Gastroesophageal sphincter (tissue), 4 donors: ENCODE measurements around the gene BACH2. TPM values are rescaled to one million over a fixed set of nuclear protein-coding genes. Genes with fewer than 3 reads are reported as not detected.

Experiments used
- ATAC-seq: fragments of 150-250 bp; one replicate; pipeline ENCODE4 v1.9.1; 2016; ENCODE audit warnings: mild to moderate bottlenecking, moderate library complexity
- H3K27ac ChIP-seq, 4 donors: fragments of 200-600 bp; sonication (generic) in 3 of 4; 1 replicate in 3 of 4; 2 replicates in 1 of 4; pipeline ENCODE4 v1.5.1; 2016 to 2019
- H3K27me3 ChIP-seq: fragments of 200-600 bp; sonication (generic); one replicate; pipeline ENCODE4 v1.5.1; 2019
- H3K36me3 ChIP-seq, 2 donors: fragments of 200-600 bp; sonication (generic); one replicate each; pipeline ENCODE4 v1.5.1; 2019; ENCODE audit warnings: control low read depth in 1 of 2
- H3K4me1 ChIP-seq, 3 donors: fragments of 200-600 bp; sonication (generic); 1 replicate in 2 of 3; 2 replicates in 1 of 3; pipeline ENCODE4 v1.5.1; 2016 to 2019; ENCODE audit warnings: control low read depth in 2 of 3
- H3K4me3 ChIP-seq, 2 donors: fragments of 200-600 bp; sonication (generic); one replicate each; pipeline ENCODE4 v1.5.1; 2019; ENCODE audit warnings: mild to moderate bottlenecking in 1 of 2, moderate library complexity in 1 of 2
- H3K9me3 ChIP-seq, 3 donors: fragments of 200-600 bp; sonication (generic); one replicate each; pipeline ENCODE4 v1.5.1; 2017 to 2019; ENCODE audit warnings: control low read depth in 2 of 3
- CTCF ChIP-seq, 4 experiments: fragments of 200-600 bp in 2 of 4; fragments of 450-650 bp in 2 of 4; sonication (generic) in 1 of 4; IDR thresholded peaks; one replicate each; pipeline ENCODE4 v1.5.1; 2017 to 2019; ENCODE audit warnings: antibody characterized with exemption in 4 of 4, mild to moderate bottlenecking in 2 of 4, moderate library complexity in 2 of 4
- EP300 ChIP-seq: sonication (generic); formaldehyde crosslinking; IDR thresholded peaks from one replicate; pipeline ENCODE4 v1.6.1; 2017; ENCODE audit warnings: antibody characterized with exemption, mild to moderate bottlenecking
- POLR2A ChIP-seq, 2 donors: fragments of 450-650 bp; IDR thresholded peaks; one replicate each; pipeline ENCODE4 v1.6.1; 2017; ENCODE audit warnings: antibody characterized with exemption in 2 of 2, mild to moderate bottlenecking in 2 of 2, moderate library complexity in 1 of 2
- POLR2AphosphoS5 ChIP-seq: sonication (generic); formaldehyde crosslinking; IDR thresholded peaks from one replicate; pipeline ENCODE4 v1.6.1; 2017; ENCODE audit warnings: antibody characterized with exemption
- WGBS, 2 donors: methylation state at CpG; one replicate each; pipeline ENCODE4 v1.1.5; 2018; ENCODE audit warnings: low coverage in 1 of 2; 5-methylcytosine and 5-hydroxymethylcytosine counted together
- total RNA-seq, 4 donors: library from RNA; depleted of rRNA; stranded (reverse); fragments of >200 nt; gene quantifications; one replicate each; pipeline ENCODE4 v1.1.0, GENCODE V29; 2016

Gene BACH2
- total RNA-seq, 4 donors from 2014 or later, result 3.5 to 10.4 (median 3.9) TPM

- WGBS, 2 donors, result no CpG with 5 or more reads among the region's 2 CpGs
- Histone ChIP-seq H3K27ac (no peak overlapping the region), H3K27me3 (no peaks in the 10 kb centered on the region), H3K4me1 (peaks cover 0 to 12% (median 0%) of the 10 kb centered on the region in 3 donors), H3K9me3 (no peaks in the 10 kb centered on the region), H3K36me3 (no peaks in the 10 kb centered on the region), H3K4me3 (no peak overlapping the region)
- ATAC-seq, result no peak
- TF ChIP-seq POLR2AphosphoS5 (no peak), POLR2A (IDR thresholded peaks at IDR 0.05) (no peak), EP300 (no peak), CTCF (IDR thresholded peaks at IDR 0.05) (no peak)
Observed at GRCh38 chr6:89992818-89993217, 303.8 kb downstream of the BACH2 start.

- Histone ChIP-seq H3K27me3 (no peaks in the 10 kb centered on the region), H3K36me3 (no peaks in the 10 kb centered on the region), H3K4me1 (peaks cover 0 to 11% (median 0%) of the 10 kb centered on the region in 3 donors), H3K4me3 (no peak overlapping the region), H3K27ac (no peak overlapping the region), H3K9me3 (no peaks in the 10 kb centered on the region)
- WGBS, 2 donors, result 48 to 71% methylated on average over 3 to 4 of the region's 4 CpGs
- TF ChIP-seq EP300 (no peak), POLR2A (IDR thresholded peaks at IDR 0.05) (no peak), CTCF (IDR thresholded peaks at IDR 0.05) (no peak)
- ATAC-seq, result peak; percentile 38
Observed at GRCh38 chr6:89989742-89990141, 306.9 kb downstream of the BACH2 start.

DNA sequence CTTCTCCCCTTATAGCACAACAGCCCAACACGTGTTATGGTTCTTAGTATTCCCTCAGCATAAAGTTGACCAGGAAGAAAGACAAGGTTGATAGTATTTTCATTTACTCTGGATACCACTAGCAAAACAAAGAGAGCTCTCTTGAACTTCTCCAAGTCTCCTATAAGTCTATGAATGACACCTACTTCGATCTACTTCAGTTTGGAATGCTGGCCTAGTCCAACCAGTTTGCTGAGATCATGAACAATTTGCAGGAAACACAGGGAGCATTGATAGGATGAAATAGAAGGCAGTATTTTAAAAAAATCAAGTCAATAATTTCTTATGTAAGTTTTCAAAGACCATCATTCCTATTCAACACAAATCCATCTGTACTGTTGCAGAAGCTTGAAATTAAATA, 308.8 kb downstream of the BACH2 start:
- TF ChIP-seq CTCF (IDR thresholded peaks at IDR 0.05) (no peak), POLR2A (IDR thresholded peaks at IDR 0.05) (no peak)
- no peaks in the 10 kb centered on the region for H3K27me3 ChIP-seq
- 94 to 100% methylated on average over 1 to 2 of the region's 2 CpGs for WGBS, 2 donors
- no peaks in the 10 kb centered on the region for H3K9me3 ChIP-seq
- H3K4me3 ChIP-seq, result no peak overlapping the region
- H3K27ac ChIP-seq, result no peak overlapping the region
- H3K4me1 ChIP-seq, result peaks cover 0 to 11% (median 0%) of the 10 kb centered on the region in 3 donors
- no peaks in the 10 kb centered on the region for H3K36me3 ChIP-seq
- no peak for ATAC-seq

DNA sequence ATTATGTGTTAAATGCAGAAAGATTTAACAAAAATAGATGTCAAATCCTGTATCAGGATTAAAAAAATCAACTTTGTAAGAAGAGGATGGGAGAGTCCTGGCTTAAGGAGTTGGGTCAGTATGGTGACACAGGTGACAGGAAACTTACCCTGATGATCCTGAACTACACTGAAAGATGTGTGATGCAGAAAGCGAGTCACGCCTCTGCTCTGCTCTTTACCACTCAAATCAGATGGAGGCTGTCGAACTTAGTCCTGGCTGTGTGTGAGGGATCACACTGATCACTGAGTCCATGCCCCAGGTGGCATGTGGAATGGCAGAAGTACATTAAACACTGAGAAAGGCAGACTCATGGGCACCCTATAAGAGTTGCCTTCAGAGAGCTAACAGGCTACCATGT, 309.5 kb downstream of the BACH2 start:
- WGBS, 2 donors, result 92 to 94% methylated on average over 3 of the region's 3 CpGs
- Histone ChIP-seq H3K27me3 (no peaks in the 10 kb centered on the region), H3K36me3 (no peaks in the 10 kb centered on the region), H3K4me3 (no peak overlapping the region), H3K27ac (no peak overlapping the region), H3K4me1 (peaks cover 0 to 11% (median 0%) of the 10 kb centered on the region in 3 donors), H3K9me3 (no peaks in the 10 kb centered on the region)
- TF ChIP-seq EP300 (no peak), CTCF (IDR thresholded peaks at IDR 0.05) (no peak), POLR2A (IDR thresholded peaks at IDR 0.05) (no peak)
- ATAC-seq, result no peak

GRCh38 chr6:89986650-89987074, 310.0 kb downstream of the BACH2 start:
- no peaks in the 10 kb centered on the region for H3K27me3 ChIP-seq
- H3K27ac ChIP-seq, result no peak overlapping the region
- ATAC-seq, result no peak
- peaks cover 0 to 11% (median 0%) of the 10 kb centered on the region in 3 donors for H3K4me1 ChIP-seq
- WGBS, 2 donors, result 86 to 90% methylated on average over 3 of the region's 3 CpGs
- H3K9me3 ChIP-seq, result no peaks in the 10 kb centered on the region
- H3K36me3 ChIP-seq, result no peaks in the 10 kb centered on the region
- H3K4me3 ChIP-seq, result no peak overlapping the region
- TF ChIP-seq EP300 (no peak), POLR2AphosphoS5 (no peak), POLR2A (IDR thresholded peaks at IDR 0.05) (no peak), CTCF (IDR thresholded peaks at IDR 0.05) (no peak)
